Suppressor macrophage (primary cell): ENCODE data around the gene NLRX1.
A peak's percentile ranks its signal among the peaks of the same experiment; 100 is the strongest.
"Not testable (repeated sequence)": the region's sequence is repeated elsewhere in the genome, so short reads cannot be mapped to it uniquely, and the experiment has no call there.

Source experiments
- DNase-seq, 4 experiments: peaks; one replicate each; pipeline ENCODE4 v3.0.0-alpha.2; 2020 to 2022

Gene NLRX1

GRCh38 chr11:119153049-119153818 lies 15.3 kb upstream of the NLRX1 start:
- DNase-seq = no peak

- DNase-seq = no peak
Observed at GRCh38 chr11:119154178-119154577, 14.3 kb upstream of the NLRX1 start.

GRCh38 chr11:119155733-119156492 lies 12.6 kb upstream of the NLRX1 start:
- peak; percentile 40 to 62 (median 42) for DNase-seq

DNA sequence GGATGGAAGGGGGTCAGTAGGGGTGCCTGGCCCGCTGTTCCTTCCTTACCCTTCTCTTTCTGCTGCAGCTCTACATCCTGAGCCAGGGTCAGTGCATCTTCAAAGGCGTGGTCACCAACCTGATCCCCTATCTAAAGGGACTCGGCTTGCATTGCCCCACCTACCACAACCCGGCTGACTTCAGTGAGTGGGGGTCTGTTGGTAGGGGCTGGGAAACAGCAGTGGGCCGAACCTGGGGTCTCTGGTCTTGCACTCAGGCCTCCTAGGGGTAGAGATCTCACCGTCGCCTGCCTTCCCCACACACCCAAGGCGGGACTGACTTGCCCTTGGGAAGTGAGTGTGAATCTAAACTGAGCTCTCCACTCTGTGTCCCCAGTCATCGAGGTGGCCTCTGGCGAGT lies 12.0 kb upstream of the NLRX1 start:
- DNase-seq = no peak

- DNase-seq = peak in 2 of 4 experiments; percentile 31 to 48
Observed at GRCh38 chr11:119157063-119157462, 11.5 kb upstream of the NLRX1 start.

DNA sequence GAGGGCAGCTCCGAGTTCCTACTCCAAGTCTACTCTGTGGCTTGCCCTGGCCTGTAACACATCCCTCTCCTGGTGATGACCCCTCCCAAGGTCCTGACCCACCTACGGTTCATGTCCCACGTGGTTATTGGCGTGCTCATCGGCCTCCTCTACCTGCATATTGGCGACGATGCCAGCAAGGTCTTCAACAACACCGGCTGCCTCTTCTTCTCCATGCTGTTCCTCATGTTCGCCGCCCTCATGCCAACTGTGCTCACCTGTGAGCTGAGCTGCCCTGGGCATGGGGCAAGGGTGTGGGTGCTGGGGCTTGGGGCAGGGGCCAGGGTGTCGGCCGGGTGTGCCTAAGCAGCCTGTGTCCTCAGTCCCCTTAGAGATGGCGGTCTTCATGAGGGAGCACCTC lies 10.1 kb upstream of the NLRX1 start:
- DNase-seq = no peak

DNA sequence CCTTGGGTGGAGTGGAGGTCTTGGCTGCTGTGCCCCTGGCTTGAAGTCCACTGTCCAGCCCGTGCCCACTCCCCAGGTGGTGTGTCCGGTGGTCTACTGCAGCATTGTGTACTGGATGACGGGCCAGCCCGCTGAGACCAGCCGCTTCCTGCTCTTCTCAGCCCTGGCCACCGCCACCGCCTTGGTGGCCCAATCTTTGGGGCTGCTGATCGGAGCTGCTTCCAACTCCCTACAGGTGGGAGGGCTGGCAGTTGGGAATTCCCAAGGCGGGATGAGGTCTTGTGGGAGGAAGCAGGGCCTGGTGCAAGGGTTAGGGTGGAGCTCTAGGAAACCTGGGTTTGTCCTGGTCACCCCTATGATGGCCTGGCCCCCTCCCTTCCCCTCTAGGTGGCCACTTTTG lies 8.4 kb upstream of the NLRX1 start:
- DNase-seq = no peak

- no peak for DNase-seq
Observed at GRCh38 chr11:119161871-119162270, 6.7 kb upstream of the NLRX1 start.

DNA sequence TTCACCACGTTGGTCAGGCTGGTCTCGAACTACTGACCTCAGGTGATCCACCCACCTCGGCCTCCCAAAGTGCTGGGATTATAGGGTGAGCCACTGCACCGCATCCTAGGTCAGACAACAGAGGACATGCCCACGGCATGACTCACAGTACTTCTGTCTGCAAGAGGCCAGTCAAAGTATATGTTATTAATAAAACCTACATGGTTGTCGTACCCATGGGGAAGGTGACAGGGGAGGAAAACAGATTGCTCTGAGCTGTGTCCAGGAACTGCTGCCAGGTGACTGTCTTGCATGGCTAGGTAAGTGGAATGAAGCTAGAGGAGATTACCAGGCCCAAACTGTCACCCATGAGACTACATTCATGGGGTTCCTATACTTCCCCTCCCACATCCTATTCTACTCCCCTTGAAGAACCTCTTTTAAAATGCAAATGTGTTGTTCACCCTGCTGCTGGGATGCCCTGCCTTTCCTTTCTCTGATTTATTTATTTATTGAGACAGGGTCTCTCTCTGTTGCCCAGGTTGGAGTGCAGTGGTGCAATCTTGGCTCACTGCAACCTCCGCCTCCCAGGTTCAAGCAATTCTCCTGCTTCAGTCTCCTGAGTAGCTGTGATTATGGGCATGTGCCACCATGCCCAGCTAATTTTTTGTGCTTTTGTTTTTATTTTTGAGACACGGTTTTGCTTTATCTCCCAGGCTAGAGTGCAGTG lies 2.0 kb upstream of the NLRX1 start:
- peak; percentile 17 to 41 (median 32) for DNase-seq

DNA sequence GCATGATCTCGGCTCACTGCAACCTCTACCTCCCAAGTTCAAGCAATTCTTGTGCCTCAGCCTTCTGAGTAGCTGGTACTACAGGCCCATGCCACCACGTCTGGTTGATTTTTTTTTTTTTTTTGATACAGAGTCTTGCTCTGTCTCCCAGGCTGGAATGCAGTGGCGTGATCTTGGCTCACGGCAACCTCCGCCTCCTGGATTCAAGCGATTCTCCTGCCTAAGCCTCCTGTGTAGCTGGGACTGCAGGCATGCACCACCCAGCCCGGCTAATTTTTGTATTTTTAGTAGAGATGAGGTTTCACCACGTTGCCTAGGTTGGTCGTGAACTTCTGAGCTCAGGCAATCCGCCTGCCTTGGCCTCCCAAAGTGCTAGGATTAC lies 1.5 kb upstream of the NLRX1 start:
- DNase-seq = not testable (repeated sequence)

DNA sequence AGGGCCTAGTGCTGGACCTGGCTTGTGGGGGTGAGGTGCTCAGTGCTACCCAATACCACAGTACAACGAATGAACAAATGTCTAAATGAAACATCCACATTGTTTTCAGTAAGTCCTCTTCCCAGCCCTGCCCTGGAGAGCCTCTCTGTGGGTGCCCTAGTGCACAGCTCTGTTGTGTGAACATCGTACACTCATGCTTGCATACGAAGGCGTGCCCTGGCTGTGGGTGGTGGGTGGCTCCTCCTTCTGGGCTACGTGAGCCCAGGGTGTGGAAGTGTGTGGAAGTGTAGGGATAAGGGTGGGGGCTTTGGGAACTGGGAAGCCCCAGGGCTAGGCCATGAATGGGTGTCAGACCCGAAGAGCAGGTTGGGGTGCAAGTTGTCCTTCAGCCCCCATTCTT lies 592 bp upstream of the NLRX1 start:
- DNase-seq = peak in 2 of 4 experiments; percentile 14 to 35

DNA sequence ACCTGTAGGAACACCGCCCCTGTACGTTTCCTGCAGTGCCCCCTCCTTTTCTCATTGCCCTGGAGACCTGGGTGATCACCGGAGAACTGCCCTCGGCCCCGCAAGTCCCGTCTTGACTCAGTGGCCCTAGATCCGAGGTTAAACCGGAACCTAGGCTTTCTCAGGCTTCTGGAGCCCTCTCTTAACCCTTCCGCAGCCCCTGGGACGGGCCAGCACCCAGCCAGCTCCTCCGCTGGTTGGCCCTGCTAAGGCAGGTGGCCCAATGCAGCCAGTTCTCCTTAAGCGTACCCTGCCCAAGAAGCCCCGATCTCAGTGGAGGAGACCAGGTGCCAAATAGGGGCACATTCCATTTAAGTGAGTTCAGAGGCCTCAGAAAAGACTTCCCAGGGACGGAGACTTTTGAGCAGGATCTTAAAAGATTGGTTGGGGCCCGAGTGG lies 776 bp downstream of the NLRX1 start:
- peak; percentile 47 to 73 (median 65) for DNase-seq

GRCh38 chr11:119172513-119172912 lies 4.0 kb downstream of the NLRX1 start:
- peak; percentile 58 to 86 (median 81) for DNase-seq

- DNase-seq = no peak
Observed at GRCh38 chr11:119173453-119173852, 4.9 kb downstream of the NLRX1 start.

DNA sequence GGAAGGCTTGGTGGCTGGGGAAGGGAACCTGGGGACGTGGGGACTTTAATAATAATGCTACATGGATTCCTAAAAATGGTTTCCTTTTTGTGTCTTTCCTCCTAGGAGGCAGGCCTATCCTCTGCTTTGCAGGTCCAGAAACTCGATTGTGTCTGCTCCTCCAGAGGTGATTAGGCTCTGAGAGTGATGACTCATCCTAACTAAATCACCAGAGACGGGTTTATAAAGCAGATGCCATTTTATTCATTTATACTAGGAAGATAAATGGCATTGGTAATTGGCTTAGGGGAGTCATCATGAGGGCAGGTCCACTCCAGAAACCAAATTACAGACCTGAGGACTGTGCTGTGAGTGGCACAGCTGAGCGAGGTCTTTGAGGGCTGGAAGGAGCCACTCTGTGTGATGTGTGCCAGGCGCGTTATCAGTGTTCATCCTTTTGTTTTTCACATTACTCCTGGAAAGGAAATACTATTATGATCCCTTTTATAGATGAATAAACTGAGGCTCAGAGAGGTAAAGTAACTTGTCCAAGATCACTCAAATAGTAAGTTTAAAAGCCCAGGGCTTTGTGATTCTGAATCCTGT lies 7.1 kb downstream of the NLRX1 start:
- no peak for DNase-seq

GRCh38 chr11:119178166-119178680 lies 9.7 kb downstream of the NLRX1 start:
- DNase-seq = peak; percentile 2 to 48 (median 28)

GRCh38 chr11:119179342-119179741 lies 10.8 kb downstream of the NLRX1 start:
- no peak for DNase-seq

GRCh38 chr11:119179983-119180382 lies 11.5 kb downstream of the NLRX1 start:
- DNase-seq = no peak

- DNase-seq = no peak
Observed at GRCh38 chr11:119180729-119181676, 12.5 kb downstream of the NLRX1 start.

- DNase-seq = peak; percentile 5 to 43 (median 32)
Observed at GRCh38 chr11:119181677-119182412, 13.3 kb downstream of the NLRX1 start.

DNA sequence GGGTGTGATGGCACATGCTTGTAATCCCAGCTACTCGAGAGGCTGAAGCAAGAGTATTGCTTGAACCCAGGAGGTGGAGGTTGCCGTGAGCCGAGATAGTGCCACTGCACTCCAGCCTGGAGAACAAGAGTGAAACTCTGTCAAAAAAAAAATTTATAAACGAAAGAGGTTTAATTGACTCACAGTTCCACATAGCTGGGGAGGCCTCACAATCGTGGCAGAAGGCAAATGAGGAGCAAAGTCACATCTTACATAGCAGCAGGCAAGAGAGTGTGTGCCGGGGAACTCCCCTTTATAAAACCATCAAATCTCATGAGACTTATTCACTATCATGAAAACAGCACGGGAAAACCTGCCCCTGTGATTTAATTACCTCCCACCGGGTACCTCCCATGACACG lies 15.9 kb downstream of the NLRX1 start:
- not testable (repeated sequence) for DNase-seq
